ENCODE data around the gene OXTR.

The OXTR gene

DNA sequence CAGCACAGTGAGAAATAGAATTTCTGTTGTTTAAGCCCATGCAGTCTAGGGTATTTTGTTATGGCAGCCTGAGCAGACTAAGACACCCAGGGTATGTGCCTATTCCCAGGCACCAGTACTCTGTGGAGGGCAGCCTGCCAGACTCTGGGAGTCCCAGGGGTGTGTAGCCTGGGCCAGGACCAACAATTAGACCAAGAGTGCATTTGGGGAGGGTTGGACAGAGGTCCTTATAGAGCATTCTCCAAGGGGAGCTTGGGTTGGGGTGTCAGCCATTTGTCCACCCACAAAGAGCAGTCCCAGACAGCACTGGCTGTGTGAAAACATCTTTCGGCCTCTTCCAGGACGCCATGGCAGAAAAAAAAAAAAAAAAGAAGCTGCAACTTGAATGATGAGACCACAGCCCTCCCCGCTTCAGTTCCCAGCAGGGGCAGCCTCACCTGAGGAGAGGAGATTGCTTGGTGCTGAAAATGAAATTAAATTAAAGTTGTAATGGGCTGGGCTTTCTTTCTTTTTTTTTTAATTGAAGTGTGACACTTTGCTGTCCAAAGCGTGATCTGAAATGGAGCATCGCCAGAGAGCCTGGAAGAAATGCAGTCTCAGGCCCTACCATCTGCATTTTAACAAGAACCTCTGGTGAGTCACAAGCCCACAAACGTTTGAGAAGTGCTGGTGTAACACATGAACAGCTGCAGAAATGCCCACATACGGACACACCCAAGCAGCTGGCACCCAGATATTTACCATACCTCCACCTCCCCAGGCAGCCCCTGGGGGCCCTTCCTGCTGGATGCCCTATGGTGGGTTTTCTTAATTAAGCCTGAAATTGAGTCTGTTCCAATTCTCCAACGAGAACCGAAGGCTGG is 57.1 kb downstream of the OXTR start:
- DNase-seq (ENCODE audit: low spot score) = peak; percentile 7

DNA sequence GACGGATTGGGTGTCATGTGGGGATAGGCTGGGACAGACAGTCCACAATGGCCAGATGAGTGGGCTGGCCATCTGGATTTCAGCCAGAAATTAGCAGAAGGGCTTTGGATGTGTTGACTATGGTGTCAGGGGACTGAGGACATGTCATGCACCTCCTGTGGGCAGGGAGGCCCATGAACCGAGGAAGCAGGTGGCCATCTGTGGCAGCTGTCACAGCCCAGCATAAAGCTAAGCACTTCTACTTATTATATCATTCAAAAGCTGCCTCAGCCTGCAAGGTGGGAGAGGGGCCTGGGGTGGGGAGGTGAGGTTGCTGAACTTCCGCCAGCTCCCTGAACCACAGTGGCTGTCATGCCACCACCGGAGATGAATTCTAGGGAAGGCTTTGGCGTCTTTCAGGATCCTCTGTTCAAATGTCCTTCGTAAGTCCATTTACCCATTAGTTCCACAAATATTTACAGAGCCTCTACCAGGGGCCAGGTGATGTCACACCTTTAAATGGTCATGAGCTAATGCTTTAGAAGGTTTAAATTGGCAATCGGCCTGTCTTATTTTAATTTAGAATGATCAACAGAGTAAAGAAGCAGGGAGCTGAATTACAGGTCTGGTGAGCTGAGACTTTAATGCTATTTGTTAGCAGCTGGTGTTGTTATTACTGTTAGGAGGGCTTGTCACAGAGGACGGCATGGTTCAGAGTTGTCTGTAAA is 59.5 kb downstream of the OXTR start:
- DNase-seq (ENCODE audit: low spot score) = no peak

GRCh38 chr3:8709287-8709686 is 60.1 kb downstream of the OXTR start:
- DNase-seq (ENCODE audit: low spot score) = no peak

DNA sequence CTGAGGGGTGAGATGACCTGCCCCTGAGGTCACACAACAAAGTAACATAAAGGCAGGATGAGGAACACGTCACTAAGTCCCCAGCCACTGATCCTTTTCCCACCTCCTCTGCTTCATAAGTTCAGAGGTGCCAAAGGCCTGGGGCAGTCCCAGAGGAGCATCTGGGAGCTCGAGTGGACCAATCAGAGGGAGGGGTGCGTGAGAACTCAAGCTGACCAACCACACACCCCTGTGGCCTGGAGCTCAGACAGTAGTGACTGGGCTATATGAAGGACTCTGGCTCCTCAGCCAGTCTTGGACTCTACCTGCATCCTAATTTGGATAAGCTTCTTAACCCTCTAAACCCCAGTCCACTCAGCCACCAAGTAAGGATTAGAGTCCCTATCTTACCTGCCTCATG is 63.8 kb downstream of the OXTR start:
- no peak for DNase-seq (ENCODE audit: low spot score)

DNA sequence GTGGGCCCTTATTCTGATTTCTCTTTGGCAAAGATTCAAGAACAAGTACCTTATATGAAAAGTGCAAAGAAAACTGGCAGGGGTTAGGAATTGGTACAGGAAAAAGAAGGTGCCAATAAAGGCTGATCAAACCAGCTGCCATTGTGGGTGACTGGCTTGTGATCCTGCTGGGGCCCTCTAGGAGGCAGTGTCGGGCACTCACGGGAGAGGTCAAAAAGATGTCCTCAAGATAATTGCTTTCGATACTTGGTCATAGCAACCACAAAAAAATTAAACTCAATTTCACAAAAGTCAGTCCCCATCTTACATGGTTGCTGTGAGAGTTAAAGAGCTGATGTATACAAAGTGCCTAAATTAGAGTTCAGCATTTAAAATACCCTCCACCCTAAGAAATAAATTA is 66.9 kb downstream of the OXTR start:
- no peak for DNase-seq (ENCODE audit: low spot score)
